NCI-H2029 (cell line): Measurements from ENCODE around the gene KLK3.
"Not testable (repeated sequence)": the region's sequence is repeated elsewhere in the genome, so short reads cannot be mapped to it uniquely, and the experiment has no call there.

ENCODE experiments used
- DNase-seq: peaks from one replicate; lab custom pipeline; 2025; lab: John Stamatoyannopoulos, UW

KLK3 gene

GRCh38 chr19:50854636-50855410 is at the start of gene KLK3:
Gene KLK3, plus strand, starts transcription at chr19:50854915. Its CDS starts 41 bp downstream, at chr19:50854956.
- DNase-seq: no peak

- DNase-seq: no peak
Observed at GRCh38 chr19:50808856-50809255, 45.9 kb upstream of the KLK3 start.

- not testable (repeated sequence) for DNase-seq
Observed at GRCh38 chr19:50811622-50812238, 43.0 kb upstream of the KLK3 start.

- no peak for DNase-seq
Observed at GRCh38 chr19:50812474-50812873, 42.2 kb upstream of the KLK3 start.

GRCh38 chr19:50814883-50815282 is 39.8 kb upstream of the KLK3 start:
- no peak for DNase-seq

GRCh38 chr19:50815439-50815838 is 39.3 kb upstream of the KLK3 start:
- no peak for DNase-seq

- peak; percentile 60 for DNase-seq
Observed at GRCh38 chr19:50817941-50818858, 36.5 kb upstream of the KLK3 start.

GRCh38 chr19:50818859-50819472 is 35.7 kb upstream of the KLK3 start:
- no peak for DNase-seq

GRCh38 chr19:50819636-50820035 is 35.1 kb upstream of the KLK3 start:
- DNase-seq: no peak

GRCh38 chr19:50820086-50820485 is 34.6 kb upstream of the KLK3 start:
- no peak for DNase-seq

- no peak for DNase-seq
Observed at GRCh38 chr19:50820549-50821247, 34.0 kb upstream of the KLK3 start.

- no peak for DNase-seq
Observed at GRCh38 chr19:50821248-50821612, 33.5 kb upstream of the KLK3 start.

- DNase-seq: no peak
Observed at GRCh38 chr19:50821622-50822021, 33.1 kb upstream of the KLK3 start.

- DNase-seq: no peak
Observed at GRCh38 chr19:50822661-50823208, 32.0 kb upstream of the KLK3 start.

- DNase-seq: no peak
Observed at GRCh38 chr19:50823389-50824042, 31.2 kb upstream of the KLK3 start, which contains the start of gene KLK1. Gene KLK1, minus strand, starts transcription at chr19:50823787. Its CDS starts 39 bp downstream, at chr19:50823748.

- DNase-seq: no peak
Observed at GRCh38 chr19:50826492-50827240, 28.0 kb upstream of the KLK3 start.

GRCh38 chr19:50827476-50827875 is 27.2 kb upstream of the KLK3 start:
- no peak for DNase-seq

- no peak for DNase-seq
Observed at GRCh38 chr19:50829801-50830200, 24.9 kb upstream of the KLK3 start.

GRCh38 chr19:50830266-50831025 is 24.3 kb upstream of the KLK3 start:
- no peak for DNase-seq
